HEK293 (cell line): Measurements from ENCODE around the gene PTPRO.

Experiments
- CTCF ChIA-PET: fragments of 350-600 bp; formaldehyde crosslinking; extraction: SDS; loops from one replicate; lab custom pipeline; 2021; ENCODE audit warnings: antibody characterized with exemption; lab: Yijun Ruan, JAX
- POLR2A ChIA-PET: fragments of 300-600 bp; formaldehyde crosslinking; extraction: SDS; loops from one replicate; lab custom pipeline; 2020; ENCODE audit warnings: antibody characterized with exemption, inconsistent platforms; lab: Yijun Ruan, JAX
- H3K27ac ChIP-seq: fragments of 200-500 bp; sonication (Bioruptor generic); 2 replicates; pipeline ENCODE4 v1.5.1; 2014; ENCODE audit warnings: low read depth, low read length, control low read depth, inconsistent platforms; ENCODE audit errors: extremely low read depth
- H3K36me3 ChIP-seq, 2 experiments: fragments of 200-500 bp in 1 of 2; sonication (Bioruptor generic) in 1 of 2; 1 replicate in 1 of 2; 2 replicates in 1 of 2; pipeline ENCODE4 v1.5.1; 2014 to 2017; ENCODE audit warnings: inconsistent platforms in 2 of 2, low read length in 2 of 2; ENCODE audit not compliant: control insufficient read depth in 2 of 2, insufficient read depth in 1 of 2
- H3K4me1 ChIP-seq: fragments of 200-500 bp; sonication (Bioruptor generic); 2 replicates; pipeline ENCODE4 v1.5.1; 2014; ENCODE audit warnings: mild to moderate bottlenecking, low read length, inconsistent platforms; ENCODE audit not compliant: control insufficient read depth, insufficient read depth
- H3K4me3 ChIP-seq: 2 replicates; pipeline ENCODE4 v1.5.1; 2011; ENCODE audit warnings: low read depth, mild to moderate bottlenecking, control low read depth, low read length, moderate library complexity
- H3K9me3 ChIP-seq: fragments of 200-500 bp; sonication (Bioruptor generic); 2 replicates; pipeline ENCODE4 v1.5.1; 2014; ENCODE audit warnings: low read depth, low read length, inconsistent platforms; ENCODE audit not compliant: control insufficient read depth, insufficient read depth
- HOXA7 ChIP-seq: sonication (generic); formaldehyde crosslinking; IDR thresholded peaks from 2 replicates; pipeline ENCODE4 v1.8.1; 2022; ENCODE audit warnings: missing genetic modification reagents, borderline replicate concordance
- IKZF3 ChIP-seq: fragments of 450-650 bp; IDR thresholded peaks from 2 replicates; pipeline ENCODE4 v1.5.0; 2018; ENCODE audit warnings: missing biosample characterization, mild to moderate bottlenecking, missing genetic modification characterization, moderate library complexity
- INSM2 ChIP-seq: fragments of 450-650 bp; formaldehyde crosslinking; IDR thresholded peaks from 2 replicates; pipeline ENCODE4 v1.5.1; 2016; ENCODE audit warnings: missing biosample characterization, missing genetic modification characterization
- KLF1 ChIP-seq: fragments of 450-650 bp; formaldehyde crosslinking; IDR thresholded peaks from 2 replicates; pipeline ENCODE4 v1.5.1; 2016; ENCODE audit warnings: missing biosample characterization, missing genetic modification characterization
- MYNN ChIP-seq: fragments of 450-650 bp; formaldehyde crosslinking; IDR thresholded peaks from 2 replicates; pipeline ENCODE4 v1.5.1; 2016; ENCODE audit warnings: missing biosample characterization, missing genetic modification characterization, borderline replicate concordance
- SALL2 ChIP-seq: fragments of 450-650 bp; formaldehyde crosslinking; IDR thresholded peaks from 2 replicates; pipeline ENCODE4 v1.5.0; 2017; ENCODE audit warnings: missing biosample characterization, mild to moderate bottlenecking, missing genetic modification characterization, borderline replicate concordance
- ZNF148 ChIP-seq: fragments of 450-650 bp; formaldehyde crosslinking; IDR thresholded peaks from 2 replicates; pipeline ENCODE4 v1.5.0; 2017; ENCODE audit warnings: missing biosample characterization, missing genetic modification characterization, borderline replicate concordance
- ZNF239 ChIP-seq: fragments of 450-650 bp; formaldehyde crosslinking; IDR thresholded peaks from 2 replicates; pipeline ENCODE4 v1.5.1; 2016; ENCODE audit warnings: missing biosample characterization, missing genetic modification characterization
- ZNF280D ChIP-seq: fragments of 450-650 bp; formaldehyde crosslinking; IDR thresholded peaks from 2 replicates; pipeline ENCODE4 v1.5.1; 2016; ENCODE audit warnings: missing biosample characterization, missing genetic modification characterization
- ZNF292 ChIP-seq: fragments of 450-650 bp; formaldehyde crosslinking; IDR thresholded peaks from 2 replicates; pipeline ENCODE4 v1.5.1; 2016; ENCODE audit warnings: low read depth, missing biosample characterization, missing genetic modification characterization, borderline replicate concordance
- ZNF404 ChIP-seq: fragments of 450-650 bp; formaldehyde crosslinking; IDR thresholded peaks from 2 replicates; pipeline ENCODE4 v1.5.1; 2017; ENCODE audit warnings: missing biosample characterization, missing genetic modification characterization
- ZNF416 ChIP-seq: fragments of 450-650 bp; formaldehyde crosslinking; IDR thresholded peaks from 2 replicates; pipeline ENCODE4 v1.5.1; 2016; ENCODE audit warnings: missing biosample characterization, missing genetic modification characterization
- ZNF433 ChIP-seq: fragments of 450-650 bp; formaldehyde crosslinking; IDR thresholded peaks from 2 replicates; pipeline ENCODE4 v1.5.1; 2016; ENCODE audit warnings: missing biosample characterization, missing genetic modification characterization, low read depth
- ZNF48 ChIP-seq: fragments of 450-650 bp; formaldehyde crosslinking; IDR thresholded peaks from 2 replicates; pipeline ENCODE4 v1.5.1; 2016; ENCODE audit warnings: missing biosample characterization, missing genetic modification characterization
- ZNF488 ChIP-seq: fragments of 450-650 bp; formaldehyde crosslinking; IDR thresholded peaks from 2 replicates; pipeline ENCODE4 v1.5.1; 2016; ENCODE audit warnings: missing biosample characterization, missing genetic modification characterization
- ZNF501 ChIP-seq: fragments of 450-650 bp; formaldehyde crosslinking; IDR thresholded peaks from 2 replicates; pipeline ENCODE4 v1.5.1; 2016; ENCODE audit warnings: missing biosample characterization, missing genetic modification characterization
- ZNF513 ChIP-seq: fragments of 450-650 bp; IDR thresholded peaks from 2 replicates; pipeline ENCODE4 v1.5.1; 2018; ENCODE audit warnings: missing biosample characterization, missing genetic modification characterization
- ZNF521 ChIP-seq: fragments of 450-650 bp; formaldehyde crosslinking; IDR thresholded peaks from 2 replicates; pipeline ENCODE4 v1.5.1; 2017; ENCODE audit warnings: missing biosample characterization, mild to moderate bottlenecking, missing genetic modification characterization
- ZNF660 ChIP-seq: fragments of 450-650 bp; IDR thresholded peaks from 2 replicates; pipeline ENCODE4 v1.5.1; 2018; ENCODE audit warnings: missing biosample characterization, mild to moderate bottlenecking, missing genetic modification characterization
- ZNF664 ChIP-seq: fragments of 450-650 bp; formaldehyde crosslinking; IDR thresholded peaks from 2 replicates; pipeline ENCODE4 v1.5.1; 2016; ENCODE audit warnings: missing biosample characterization, missing genetic modification characterization
- ZNF768 ChIP-seq: fragments of 450-650 bp; formaldehyde crosslinking; IDR thresholded peaks from 2 replicates; pipeline ENCODE4 v1.5.1; 2018; ENCODE audit warnings: missing biosample characterization, mild to moderate bottlenecking, missing genetic modification characterization

PTPRO gene

GRCh38 chr12:15629761-15630160, 307.5 kb downstream of the PTPRO start:
- no peak overlapping the region for H3K27ac ChIP-seq
- TF ChIP-seq ZNF521 (tag by site-specific recombination) = no peak
- TF ChIP-seq ZNF239 (tag by site-specific recombination) = no peak
- TF ChIP-seq IKZF3 (tag by site-specific recombination) = no peak
- no peak for TF ChIP-seq ZNF488
- no peak for TF ChIP-seq ZNF48 (tag by site-specific recombination)
- no peak for TF ChIP-seq HOXA7 (CRISPR knock-in tag)
- no peak for TF ChIP-seq MYNN (tag by site-specific recombination)
- no peak for TF ChIP-seq ZNF404
- ChIA-PET CTCF (no interaction called here), POLR2A (no interaction called here)
- H3K4me1 ChIP-seq = 0 out of 2 replicates have a peak, but pooled peaks cover 2% of the 10 kb centered on the region
- peaks cover 0 to 2% of the 10 kb centered on the region in 2 experiments; a peak in 1 of 3 replicates for H3K36me3 ChIP-seq
- H3K4me3 ChIP-seq = no peak overlapping the region
- no peaks in the 10 kb centered on the region for H3K9me3 ChIP-seq

GRCh38 chr12:15631007-15631715, 308.9 kb downstream of the PTPRO start:
- Histone ChIP-seq H3K27ac (no peak overlapping the region), H3K9me3 (no peaks in the 10 kb centered on the region), H3K4me1 (peaks cover 7% of the 10 kb centered on the region), H3K36me3 (peaks cover 0 to 2% of the 10 kb centered on the region in 2 experiments; a peak in 1 of 3 replicates), H3K4me3 (no peak overlapping the region)
- CTCF ChIA-PET = interaction anchor here (0.6 kb wide), 2 partner anchors 23 to 42 kb away, joined by 3 read pairs; no protein-coding TSS in a partner anchor
- POLR2A ChIA-PET = no interaction called here
- TF ChIP-seq ZNF148 (tag by site-specific recombination) = no peak
- TF ChIP-seq ZNF664 (tag by site-specific recombination) = no peak
- TF ChIP-seq MYNN (tag by site-specific recombination) = no peak
- TF ChIP-seq HOXA7 (CRISPR knock-in tag) = no peak
- TF ChIP-seq ZNF433 = no peak
- no peak for TF ChIP-seq ZNF292 (tag by site-specific recombination)
- TF ChIP-seq ZNF501 (tag by site-specific recombination) = no peak
- TF ChIP-seq ZNF660 (tag by site-specific recombination) = no peak
- no peak for TF ChIP-seq INSM2 (tag by site-specific recombination)
- TF ChIP-seq ZNF768 = no peak
- TF ChIP-seq ZNF416 (tag by site-specific recombination) = no peak
- no peak for TF ChIP-seq ZNF280D (tag by site-specific recombination)
- TF ChIP-seq KLF1 (tag by site-specific recombination) = no peak
- TF ChIP-seq SALL2 = no peak
- TF ChIP-seq ZNF513 (tag by site-specific recombination) = no peak
